HG03439 (cell line): ENCODE data around the gene SFRP5.

ENCODE experiments used
- ATAC-seq: cut with Tn5 transposase; IDR thresholded peaks from one replicate; pipeline ENCODE4 v1.9.1; 2021; ENCODE audit warnings: mild to moderate bottlenecking, moderate library complexity; ENCODE audit not compliant: unreplicated experiment

The SFRP5 gene

DNA sequence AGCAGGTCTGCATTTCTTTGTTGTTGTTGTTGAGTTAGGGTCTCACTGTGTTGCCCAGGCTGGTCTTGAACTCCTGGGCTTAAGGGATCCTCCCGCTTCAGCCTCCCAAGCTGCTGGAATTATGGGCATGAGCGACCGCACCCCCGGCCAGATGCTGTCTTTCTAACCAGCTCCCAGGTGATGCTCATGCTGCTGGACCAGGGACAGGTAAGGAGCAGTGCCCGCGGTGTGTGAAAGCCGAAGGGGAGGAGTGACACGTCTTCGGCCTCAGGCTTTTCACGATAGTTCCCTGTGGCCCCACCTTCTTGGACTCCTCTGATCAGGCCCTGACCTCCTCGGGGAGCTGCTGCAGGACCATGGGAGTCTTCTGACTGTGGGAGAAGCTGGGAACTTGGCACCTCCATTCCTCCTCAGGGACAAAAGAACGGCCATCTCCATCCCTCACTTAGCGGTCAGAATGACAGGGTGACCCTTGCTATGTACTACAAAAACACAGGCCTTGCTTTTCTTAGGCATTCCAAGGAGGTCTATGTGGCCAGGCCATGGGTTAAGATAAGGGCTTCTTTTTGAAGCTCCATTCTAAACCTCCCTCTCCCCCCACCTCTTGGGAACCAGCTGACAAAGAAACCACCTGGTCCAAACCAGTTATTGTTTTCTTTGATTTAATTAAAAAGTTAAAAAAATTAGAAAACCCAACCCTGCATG lies 5.5 kb downstream of the SFRP5 start:
- ATAC-seq = no peak

DNA sequence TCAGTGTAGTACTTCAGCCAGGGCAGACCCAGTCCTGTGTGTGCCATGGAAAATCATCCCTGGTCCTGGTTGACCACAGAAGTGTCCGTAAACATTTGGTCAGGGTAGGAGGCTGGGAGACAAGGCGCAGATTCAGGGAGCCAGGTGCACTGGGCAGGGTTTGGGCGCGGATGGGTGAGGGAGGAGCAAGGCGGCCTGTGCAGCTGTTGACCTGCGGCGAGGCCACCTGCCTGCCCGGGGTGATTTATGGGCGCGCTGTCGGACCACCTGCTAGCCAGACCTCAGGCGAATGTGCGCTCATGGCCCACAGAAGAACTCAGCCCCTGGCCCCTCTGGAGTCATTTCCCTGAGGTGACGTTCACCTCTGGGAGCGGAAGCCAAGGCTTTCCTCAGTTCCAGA lies 6.6 kb downstream of the SFRP5 start:
- ATAC-seq = no peak

DNA sequence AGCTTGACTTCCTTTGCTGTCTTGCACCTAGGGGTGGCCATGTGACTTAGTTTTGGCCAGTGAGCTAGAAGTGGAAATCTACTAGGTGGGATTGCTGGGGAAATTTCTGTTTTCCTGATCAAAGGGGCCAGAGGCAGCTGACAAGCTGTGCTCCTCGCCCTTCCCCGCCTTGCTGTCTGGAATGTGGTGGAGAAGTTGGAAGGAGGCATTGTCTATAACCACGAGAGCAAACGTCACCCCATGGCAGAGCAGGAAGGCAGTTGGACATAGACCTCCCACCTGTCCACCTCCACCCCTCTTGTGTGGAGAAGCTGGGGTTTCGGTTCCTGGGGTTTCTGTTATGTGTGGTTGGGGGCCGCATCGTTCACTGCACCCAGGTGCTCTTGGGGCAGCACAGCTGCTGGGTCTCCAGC lies 7.3 kb downstream of the SFRP5 start:
- ATAC-seq = no peak

DNA sequence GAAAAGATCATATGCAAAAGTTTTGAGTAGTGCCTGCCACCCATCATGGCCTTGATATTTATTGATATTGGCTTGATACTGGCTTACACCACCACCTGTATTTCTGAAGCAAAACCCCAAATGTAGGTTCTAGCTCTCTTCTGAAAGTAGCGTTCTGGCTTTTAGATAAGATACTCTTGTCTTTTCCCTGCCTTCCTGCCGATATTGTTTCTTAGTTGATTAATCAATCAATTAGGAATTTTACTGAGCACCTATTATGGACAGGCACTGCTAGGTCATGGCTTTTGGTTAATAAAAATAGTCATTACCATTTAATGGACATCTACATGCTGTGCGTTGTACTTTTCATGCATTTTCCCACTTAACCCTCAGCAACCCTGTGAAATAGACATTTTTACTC lies 7.9 kb downstream of the SFRP5 start:
- no peak for ATAC-seq

DNA sequence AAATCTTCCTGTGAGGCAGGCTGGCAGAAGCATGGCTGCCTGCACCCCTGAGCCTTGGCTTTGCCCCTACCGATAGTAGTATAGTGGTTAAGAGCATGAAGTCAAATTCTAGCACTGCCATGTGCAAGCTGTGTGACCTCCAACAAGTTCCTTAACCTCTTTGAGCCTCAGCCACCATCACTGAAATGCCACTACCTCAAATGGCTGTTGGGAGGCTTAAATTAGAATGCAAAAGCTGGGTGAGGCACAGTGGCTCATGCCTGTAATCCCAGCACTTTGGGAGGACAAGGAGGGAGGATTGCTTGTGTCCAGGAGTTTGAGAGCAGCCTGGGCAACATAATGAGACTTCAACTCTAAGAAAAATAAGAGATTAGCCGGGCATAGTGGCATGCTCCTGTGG lies 8.4 kb downstream of the SFRP5 start:
- no peak for ATAC-seq

DNA sequence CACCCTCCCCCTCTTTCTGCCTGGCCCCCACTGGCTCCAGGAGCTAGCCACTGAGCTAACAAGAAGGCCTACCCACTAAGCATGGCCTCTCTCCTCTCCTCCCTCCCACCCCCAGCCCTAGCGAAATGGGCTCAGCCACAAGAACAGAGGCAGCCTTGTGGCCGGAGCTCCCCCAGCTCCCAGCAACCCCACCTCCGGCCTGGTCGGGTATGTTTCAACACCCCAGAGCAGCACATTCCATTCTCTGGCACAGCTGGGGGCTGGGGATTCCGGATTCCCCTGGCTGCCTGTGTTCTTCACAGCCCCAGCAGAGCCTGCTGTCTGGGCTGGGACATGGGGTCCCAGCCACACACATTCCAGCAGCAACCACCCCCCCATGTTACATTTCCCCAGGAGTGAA lies 9.0 kb downstream of the SFRP5 start:
- ATAC-seq = no peak

DNA sequence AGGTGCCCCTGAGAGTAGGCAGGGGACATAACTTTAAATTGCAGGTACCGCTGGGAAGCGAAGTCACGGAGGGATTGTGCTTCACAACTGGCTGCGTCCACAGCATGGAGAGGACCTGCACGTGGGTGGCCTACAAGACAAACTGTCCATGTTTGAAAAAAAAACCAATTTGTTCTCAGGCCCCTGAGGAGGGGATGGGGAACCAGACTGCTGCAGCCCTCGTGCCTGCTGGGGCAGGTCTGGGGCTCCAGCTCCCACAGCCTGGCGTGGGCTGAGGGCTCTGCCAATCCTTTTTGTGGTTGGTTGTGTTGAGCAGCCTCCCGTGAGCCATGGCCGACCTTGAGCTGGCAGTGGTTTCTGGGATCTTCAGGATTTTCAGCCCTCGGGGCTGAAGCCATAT lies 9.7 kb downstream of the SFRP5 start:
- no peak for ATAC-seq

DNA sequence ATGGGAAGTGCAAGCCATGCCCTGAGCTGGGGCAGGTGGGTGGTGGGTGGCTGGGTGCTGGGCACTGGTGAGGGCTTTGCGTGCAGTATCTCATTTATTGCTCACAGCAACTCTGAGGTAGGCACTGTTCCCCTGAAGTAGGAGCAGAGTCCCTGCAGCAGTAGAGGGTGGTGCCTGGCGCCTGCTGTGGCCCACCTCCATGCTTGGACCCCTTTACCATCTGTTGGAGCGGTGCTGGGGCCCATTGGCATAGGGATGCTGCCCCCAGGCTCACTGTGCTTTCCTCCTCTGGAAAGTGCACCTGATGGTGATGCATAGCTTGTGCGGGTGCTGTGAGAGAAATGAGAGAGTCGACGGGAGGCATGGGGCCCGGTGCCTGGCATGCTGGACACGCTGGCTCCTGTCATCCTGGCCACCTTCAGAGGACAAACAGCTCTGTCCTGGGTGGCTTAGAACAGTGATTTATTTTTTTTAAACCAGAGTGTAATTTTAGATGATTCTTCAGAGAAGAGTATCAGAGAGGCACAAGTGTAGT lies 10.4 kb downstream of the SFRP5 start:
- ATAC-seq = no peak

DNA sequence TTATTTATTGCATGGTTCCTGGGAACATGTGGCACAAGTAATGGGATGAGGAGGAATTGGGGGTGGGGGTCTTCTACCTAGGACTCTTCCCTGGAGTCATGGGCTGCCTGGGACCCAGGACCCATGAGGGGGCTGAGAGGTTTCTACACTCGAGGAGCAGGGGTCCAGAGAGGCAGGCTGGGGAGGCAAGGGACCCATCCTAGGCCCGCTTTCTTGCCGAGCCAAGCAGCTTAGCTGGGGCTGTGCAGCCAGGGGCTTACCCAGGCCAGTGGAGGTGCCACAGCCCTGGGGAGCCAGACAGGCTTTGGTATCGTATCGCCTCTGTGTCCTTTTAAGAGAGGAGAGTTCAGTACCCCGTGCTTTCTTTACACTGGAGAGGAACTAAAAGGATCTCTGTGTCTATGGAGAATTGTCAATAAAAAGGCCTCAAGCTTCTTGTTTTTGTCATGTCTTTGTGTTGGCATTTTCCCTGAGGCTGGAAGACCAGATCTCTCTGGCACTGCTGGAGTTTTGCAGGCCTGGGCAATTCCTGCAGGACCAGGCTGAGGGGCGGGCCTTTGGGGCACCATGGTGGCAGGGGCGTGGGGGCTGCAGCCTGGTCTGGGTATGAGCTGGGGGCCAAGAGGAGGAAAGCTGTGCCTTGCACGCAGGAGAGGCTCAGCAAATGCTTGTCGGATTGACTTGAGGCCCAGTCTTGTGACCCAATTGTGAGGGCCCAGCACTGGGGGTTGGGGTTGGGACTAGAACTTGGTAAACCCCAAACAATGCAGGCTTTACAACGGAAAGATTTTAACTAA lies 11.1 kb downstream of the SFRP5 start:
- no peak for ATAC-seq

DNA sequence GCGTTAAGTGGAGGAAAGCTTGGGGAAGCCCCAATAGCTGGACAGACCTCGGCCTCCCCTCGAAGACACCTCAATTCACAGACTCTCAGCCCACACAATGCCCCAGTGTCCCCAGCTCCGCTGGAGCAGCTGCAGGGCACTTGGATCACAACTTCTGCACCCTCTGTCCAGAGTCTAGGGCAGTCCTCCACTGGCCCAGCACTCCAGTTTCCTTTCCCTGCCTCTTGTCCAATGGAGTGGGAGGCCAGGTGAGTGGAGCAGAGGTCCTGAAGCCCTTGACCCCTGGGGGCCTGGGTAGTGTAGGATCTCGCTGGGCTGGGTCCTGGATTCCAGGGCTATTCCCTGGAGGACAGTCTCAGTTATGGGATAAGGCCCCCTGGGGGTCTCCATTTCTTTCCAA lies 11.9 kb downstream of the SFRP5 start:
- no peak for ATAC-seq

DNA sequence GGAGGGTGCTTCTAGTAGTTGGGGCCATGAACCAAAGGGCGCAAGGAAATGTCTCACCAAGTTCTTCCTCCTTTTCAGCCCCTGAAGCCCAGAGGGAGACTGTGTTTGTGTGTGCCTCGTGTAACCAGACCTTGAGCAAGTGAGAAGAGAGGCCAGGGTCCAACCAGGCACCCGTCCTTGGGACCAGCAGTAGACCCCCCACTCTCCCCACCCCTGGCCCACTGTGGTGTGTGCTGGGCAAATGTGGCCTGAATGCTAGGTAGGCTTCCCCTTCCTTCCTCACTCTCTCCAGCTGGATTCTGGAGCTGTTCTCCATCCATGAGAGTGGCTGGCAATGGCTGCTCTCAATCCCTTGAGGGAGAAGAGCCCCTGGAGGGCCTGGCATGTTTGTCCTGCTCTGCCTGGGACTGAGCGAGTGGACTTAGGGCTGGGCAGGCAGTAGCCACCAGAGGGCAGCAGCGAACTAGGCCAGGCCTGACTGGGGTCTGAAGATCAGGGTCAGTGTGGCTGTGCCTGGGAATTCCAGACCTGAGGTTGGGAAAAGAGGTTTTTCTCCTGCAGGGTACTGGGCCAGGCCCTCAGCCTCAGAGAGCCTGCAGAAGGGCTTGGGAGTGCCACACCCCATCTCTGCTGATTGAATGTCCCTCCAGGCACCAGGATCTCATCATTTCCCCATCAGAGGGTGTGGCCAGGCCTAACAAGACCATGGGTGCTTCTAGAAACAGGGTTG lies 12.5 kb downstream of the SFRP5 start:
- ATAC-seq = no peak

DNA sequence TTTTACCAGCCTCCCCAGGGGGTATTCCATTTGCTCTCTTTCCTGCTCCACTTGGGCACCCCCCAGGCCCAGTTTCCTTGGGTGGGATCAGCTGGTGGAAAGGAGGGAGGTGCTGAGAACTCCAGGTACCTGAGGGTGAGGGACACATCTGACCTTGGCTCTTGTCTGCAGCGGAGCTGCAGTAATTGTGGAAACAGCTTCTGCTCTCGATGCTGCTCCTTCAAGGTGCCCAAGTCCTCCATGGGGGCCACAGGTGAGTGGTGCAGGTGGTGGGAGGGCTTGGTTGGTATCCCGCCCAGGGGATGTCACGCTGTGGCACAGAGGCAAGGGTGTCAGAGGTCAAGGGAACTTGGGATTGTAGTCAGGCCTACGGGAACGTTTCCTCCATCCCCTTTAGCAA lies 14.3 kb downstream of the SFRP5 start:
- no peak for ATAC-seq

DNA sequence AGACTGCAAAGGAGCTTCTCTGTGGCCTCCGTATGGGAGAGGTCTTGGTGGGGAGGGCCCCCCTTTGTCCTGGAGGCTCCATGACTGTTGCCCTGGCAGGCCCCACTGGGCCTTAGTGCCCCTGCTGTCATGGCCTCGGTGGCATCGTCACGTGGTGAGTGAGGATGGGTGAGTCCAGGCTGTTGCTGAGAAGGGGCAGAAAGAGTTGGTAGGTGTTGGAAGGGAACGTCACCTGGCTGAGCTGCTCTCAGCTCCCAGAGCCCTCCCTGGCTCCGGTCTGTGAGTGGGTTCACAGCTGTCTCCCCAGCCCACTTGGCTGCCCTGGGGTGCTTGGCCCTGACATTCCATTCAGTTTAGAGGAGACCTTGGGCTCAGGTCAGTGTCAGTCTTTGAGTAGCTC lies 16.1 kb downstream of the SFRP5 start:
- ATAC-seq = no peak

DNA sequence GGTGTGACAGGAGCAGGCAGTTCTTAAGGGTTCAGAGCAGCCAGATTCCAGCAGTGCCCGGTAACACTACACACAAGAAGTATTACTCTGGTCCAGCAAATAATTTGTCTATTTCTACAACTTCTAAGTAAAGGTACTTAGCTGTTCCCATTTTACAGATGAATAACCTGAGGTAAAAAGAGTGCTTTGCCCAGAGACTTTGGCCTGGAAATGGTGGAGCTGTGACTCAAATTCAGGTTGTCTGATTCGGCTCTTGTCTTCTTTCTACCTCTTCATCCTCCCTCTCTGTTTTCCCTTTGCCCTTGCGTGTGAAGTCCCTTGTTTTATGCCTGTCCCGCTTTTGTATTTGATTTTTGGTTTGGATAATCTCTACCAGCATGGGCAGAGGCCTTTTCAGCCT lies 17.1 kb downstream of the SFRP5 start:
- ATAC-seq = no peak

DNA sequence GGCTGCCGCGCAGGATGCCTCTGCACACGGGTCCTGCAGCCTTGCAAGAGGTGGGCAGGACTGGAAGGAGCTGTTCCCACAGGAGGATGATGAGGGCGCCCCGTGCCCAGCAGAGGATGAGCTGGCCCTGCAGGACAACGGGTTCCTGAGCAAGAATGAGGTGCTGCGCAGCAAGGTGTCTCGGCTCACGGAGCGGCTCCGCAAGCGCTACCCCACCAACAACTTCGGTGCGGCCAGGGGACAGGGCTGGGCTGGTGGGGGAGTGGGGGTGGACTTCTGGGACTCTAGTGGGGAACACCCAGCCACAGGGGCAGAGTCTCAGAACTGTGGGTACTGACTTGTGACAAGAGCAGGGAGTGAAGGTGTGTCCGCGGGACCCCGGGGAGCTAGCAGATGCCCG lies 18.8 kb downstream of the SFRP5 start:
- ATAC-seq = no peak

DNA sequence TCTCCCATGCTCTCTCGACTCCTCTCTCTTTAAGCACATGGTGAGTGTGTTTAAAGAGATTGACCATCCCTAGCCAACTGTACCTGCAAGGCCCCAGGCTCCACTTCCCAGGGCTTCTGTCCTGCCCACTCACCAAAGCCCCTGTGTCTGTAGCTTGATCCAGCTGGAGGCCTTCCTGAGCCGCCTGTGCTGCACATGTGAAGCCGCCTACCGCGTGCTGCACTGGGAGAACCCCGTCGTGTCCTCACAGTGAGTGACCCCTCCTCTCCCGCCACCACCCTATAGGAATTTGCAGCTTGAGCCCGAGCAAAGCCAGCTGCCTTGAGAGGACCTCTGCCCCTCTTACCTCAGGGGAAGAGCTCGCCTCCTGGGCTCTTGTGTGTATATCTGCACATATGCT lies 23.7 kb downstream of the SFRP5 start:
- no peak for ATAC-seq

DNA sequence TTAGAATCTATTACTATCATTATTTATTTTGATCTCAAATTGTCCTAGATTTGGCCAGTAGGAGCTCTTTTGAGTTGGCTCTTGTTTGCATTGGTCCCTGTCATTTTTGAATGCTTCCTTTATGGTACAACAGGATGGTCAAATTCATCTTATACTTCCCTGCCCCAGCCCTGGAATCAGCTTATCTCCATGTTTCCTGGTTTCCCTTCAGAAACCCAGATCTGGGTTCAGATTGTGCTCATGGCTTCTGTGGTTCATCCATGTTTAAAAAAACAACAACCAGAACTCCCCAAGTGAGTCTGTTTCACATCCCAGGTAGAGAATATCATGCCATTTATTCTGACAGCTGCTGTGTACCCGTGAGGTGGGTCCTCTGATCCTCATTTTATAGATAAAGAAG lies 24.2 kb downstream of the SFRP5 start:
- no peak for ATAC-seq

DNA sequence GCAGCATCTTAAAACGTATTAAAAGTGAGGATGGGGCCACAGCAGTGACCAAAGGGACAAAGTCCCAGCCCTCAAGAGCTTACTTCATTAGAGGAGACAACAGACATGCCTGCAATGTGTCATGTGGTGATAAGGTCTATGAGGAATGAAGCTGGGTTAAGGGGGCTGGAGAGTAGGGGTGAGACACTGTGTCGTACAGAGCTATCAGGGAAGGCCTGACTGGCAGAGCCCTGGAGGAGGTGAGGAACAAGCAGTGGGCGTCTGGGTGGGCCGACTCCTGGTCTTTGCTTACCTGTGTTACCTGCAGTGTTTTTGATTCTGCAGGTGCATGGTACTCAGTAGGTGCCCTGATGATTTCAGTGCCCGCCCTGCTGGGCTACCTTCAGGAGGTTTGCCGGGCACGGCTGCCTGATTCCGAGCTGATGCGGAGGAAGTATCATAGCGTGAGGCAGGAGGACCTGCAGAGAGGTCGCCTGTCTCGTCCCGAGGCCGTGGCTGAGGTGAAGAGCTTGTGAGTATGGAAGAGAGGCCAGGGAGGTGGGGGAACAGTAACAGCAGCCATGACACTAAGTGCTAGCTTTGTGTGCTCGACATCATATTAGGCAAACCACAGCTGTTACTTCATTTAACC lies 27.3 kb downstream of the SFRP5 start:
- no peak for ATAC-seq

DNA sequence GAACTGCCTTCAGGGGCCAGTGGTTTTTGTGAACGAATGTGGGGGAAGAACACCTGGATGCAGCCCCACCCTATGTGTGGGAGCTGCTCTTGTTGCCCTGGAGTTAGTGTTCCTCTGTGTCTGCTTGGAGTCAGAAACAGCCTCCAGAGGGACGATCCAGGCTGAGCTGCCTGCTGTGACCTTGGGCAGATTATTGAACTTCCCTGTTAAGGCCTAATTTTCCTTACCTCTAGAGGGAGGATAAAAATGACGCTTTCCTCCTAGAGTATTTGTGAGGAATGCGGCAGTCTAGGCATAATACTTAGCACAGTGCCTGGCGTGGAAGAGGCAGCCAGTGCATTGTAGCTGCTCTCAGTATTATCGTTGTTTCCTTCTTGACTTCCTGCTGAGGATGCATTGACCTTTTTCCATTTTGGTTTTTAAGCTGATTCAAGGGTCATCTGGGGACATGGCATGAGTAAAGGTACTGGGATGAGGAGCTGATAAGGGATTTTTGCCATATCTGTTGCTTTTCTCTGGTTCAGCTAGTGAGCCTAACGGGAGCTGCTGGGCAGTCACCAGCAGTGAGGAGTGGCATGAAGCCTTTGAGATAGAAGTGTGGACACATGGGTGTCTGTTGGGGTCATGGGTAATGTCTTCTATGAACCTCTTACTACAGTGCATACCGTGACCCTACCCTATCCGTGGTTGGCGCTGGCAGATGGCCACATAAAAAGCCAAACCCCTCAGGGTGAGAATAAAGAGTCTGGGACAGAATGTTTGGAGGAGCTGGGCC lies 28.4 kb downstream of the SFRP5 start:
- ATAC-seq = no peak

DNA sequence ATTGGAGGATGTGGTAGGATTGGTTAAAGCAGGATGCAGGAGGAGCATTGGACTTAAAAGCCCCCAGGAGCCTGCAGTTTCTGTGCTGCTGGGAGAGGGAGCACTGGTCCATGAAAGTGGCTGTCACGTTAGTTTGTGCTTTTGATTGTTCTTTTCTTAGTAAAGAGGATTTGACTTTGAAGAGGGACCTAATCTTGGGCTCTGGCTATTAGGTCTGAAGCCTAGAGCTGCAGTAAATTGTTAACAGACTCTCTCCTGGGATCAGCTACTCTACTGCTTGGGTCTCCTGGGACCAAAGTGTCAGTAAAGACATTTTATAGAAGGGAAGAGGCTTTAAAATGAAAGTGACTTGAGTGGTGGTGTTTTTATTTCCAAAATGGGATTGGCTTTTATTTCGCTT lies 31.2 kb downstream of the SFRP5 start:
- ATAC-seq = no peak

DNA sequence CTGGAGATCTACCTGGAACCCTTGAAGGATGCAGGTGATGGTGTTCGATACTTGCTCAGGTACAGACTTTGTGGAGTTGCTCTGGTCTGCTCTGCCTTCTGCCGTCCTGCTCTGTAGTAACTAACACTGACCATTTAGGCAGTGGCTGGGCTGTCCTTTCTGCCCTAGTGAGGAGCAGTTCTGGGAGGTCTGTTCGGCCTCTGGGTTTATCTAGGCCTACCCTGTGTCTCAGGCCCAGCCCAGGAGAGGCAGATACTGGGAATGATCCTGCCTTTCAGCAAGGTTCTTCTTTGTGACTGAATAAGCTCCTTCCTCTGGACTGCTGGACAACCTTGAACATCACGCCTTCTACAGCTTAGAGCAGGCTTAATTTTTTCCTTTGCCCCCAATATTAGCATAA lies 33.2 kb downstream of the SFRP5 start:
- no peak for ATAC-seq
